HEK293 (cell line): Measurements from ENCODE around the gene RNF223.

Experiments used
- CTCF ChIA-PET: fragments of 350-600 bp; formaldehyde crosslinking; extraction: SDS; loops from one replicate; lab custom pipeline; 2021; ENCODE audit warnings: antibody characterized with exemption; lab: Yijun Ruan, JAX
- POLR2A ChIA-PET: fragments of 300-600 bp; formaldehyde crosslinking; extraction: SDS; loops from one replicate; lab custom pipeline; 2020; ENCODE audit warnings: antibody characterized with exemption, inconsistent platforms; lab: Yijun Ruan, JAX
- H3K27ac ChIP-seq: fragments of 200-500 bp; sonication (Bioruptor generic); 2 replicates; pipeline ENCODE4 v1.5.1; 2014; ENCODE audit warnings: low read depth, low read length, control low read depth, inconsistent platforms; ENCODE audit errors: extremely low read depth
- H3K36me3 ChIP-seq, 2 experiments: fragments of 200-500 bp in 1 of 2; sonication (Bioruptor generic) in 1 of 2; 1 replicate in 1 of 2; 2 replicates in 1 of 2; pipeline ENCODE4 v1.5.1; 2014 to 2017; ENCODE audit warnings: inconsistent platforms in 2 of 2, low read length in 2 of 2; ENCODE audit not compliant: control insufficient read depth in 2 of 2, insufficient read depth in 1 of 2
- H3K4me1 ChIP-seq: fragments of 200-500 bp; sonication (Bioruptor generic); 2 replicates; pipeline ENCODE4 v1.5.1; 2014; ENCODE audit warnings: mild to moderate bottlenecking, low read length, inconsistent platforms; ENCODE audit not compliant: control insufficient read depth, insufficient read depth
- H3K4me3 ChIP-seq: 2 replicates; pipeline ENCODE4 v1.5.1; 2011; ENCODE audit warnings: low read depth, mild to moderate bottlenecking, control low read depth, low read length, moderate library complexity
- H3K9me3 ChIP-seq: fragments of 200-500 bp; sonication (Bioruptor generic); 2 replicates; pipeline ENCODE4 v1.5.1; 2014; ENCODE audit warnings: low read depth, low read length, inconsistent platforms; ENCODE audit not compliant: control insufficient read depth, insufficient read depth
- SCRT1 ChIP-seq: fragments of 450-650 bp; formaldehyde crosslinking; IDR thresholded peaks from 2 replicates; pipeline ENCODE4 v1.5.1; 2016; ENCODE audit warnings: missing biosample characterization, missing genetic modification characterization, borderline replicate concordance
- ZFP3 ChIP-seq: fragments of 450-650 bp; formaldehyde crosslinking; IDR thresholded peaks from 2 replicates; pipeline ENCODE4 v1.5.1; 2016; ENCODE audit warnings: low read depth, missing biosample characterization, missing genetic modification characterization
- ZNF121 ChIP-seq: fragments of 450-650 bp; formaldehyde crosslinking; IDR thresholded peaks from 2 replicates; pipeline ENCODE4 v1.5.1; 2016; ENCODE audit warnings: missing biosample characterization, missing genetic modification characterization
- ZNF140 ChIP-seq: fragments of 450-650 bp; formaldehyde crosslinking; IDR thresholded peaks from 2 replicates; pipeline ENCODE4 v1.5.1; 2016; ENCODE audit warnings: missing biosample characterization, missing genetic modification characterization
- ZNF19 ChIP-seq: fragments of 450-650 bp; formaldehyde crosslinking; IDR thresholded peaks from 2 replicates; pipeline ENCODE4; 2016; ENCODE audit warnings: missing biosample characterization, missing genetic modification characterization, low read depth
- ZNF274 ChIP-seq, 2 experiments: fragments of 200-500 bp in 1 of 2; fragments of 450-650 bp in 1 of 2; sonication (Bioruptor generic) in 1 of 2; formaldehyde crosslinking in 1 of 2; IDR thresholded peaks; 2 replicates each; pipeline versions ENCODE4 v1.5.1 to v1.6.1; 2014 to 2016; ENCODE audit warnings: borderline replicate concordance in 1 of 2, inconsistent platforms in 1 of 2, low read length in 1 of 2, missing biosample characterization in 1 of 2, missing genetic modification characterization in 1 of 2
- ZNF341 ChIP-seq: fragments of 450-650 bp; formaldehyde crosslinking; IDR thresholded peaks from 2 replicates; pipeline ENCODE4; 2016; ENCODE audit warnings: low read depth, missing biosample characterization, missing genetic modification characterization
- ZNF350 ChIP-seq: fragments of 450-650 bp; formaldehyde crosslinking; IDR thresholded peaks from 2 replicates; pipeline ENCODE4 v1.5.0; 2017; ENCODE audit warnings: missing biosample characterization, mild to moderate bottlenecking, missing genetic modification characterization
- ZNF366 ChIP-seq: fragments of 450-650 bp; formaldehyde crosslinking; conservative IDR thresholded peaks from 2 replicates; pipeline ENCODE4 v1.5.1; 2016; ENCODE audit warnings: missing biosample characterization, missing genetic modification characterization
- ZNF394 ChIP-seq: fragments of 450-650 bp; formaldehyde crosslinking; IDR thresholded peaks from 2 replicates; pipeline ENCODE4 v1.5.1; 2016; ENCODE audit warnings: missing biosample characterization, missing genetic modification characterization, mild to moderate bottlenecking, moderate library complexity, borderline replicate concordance
- ZNF529 ChIP-seq: fragments of 450-650 bp; formaldehyde crosslinking; IDR thresholded peaks from 2 replicates; pipeline ENCODE4 v1.5.1; 2017; ENCODE audit warnings: missing genetic modification characterization, missing biosample characterization; ENCODE audit not compliant: insufficient replicate concordance
- TF ChIP-seq, protein P1 (sequence below): fragments of 450-650 bp; formaldehyde crosslinking; IDR thresholded peaks from 2 replicates; pipeline ENCODE4 v1.5.1; 2016; ENCODE audit warnings: missing biosample characterization, missing genetic modification characterization
- TF ChIP-seq, protein P2 (sequence below): fragments of 450-650 bp; formaldehyde crosslinking; IDR thresholded peaks from 2 replicates; pipeline ENCODE4 v1.5.1; 2016; ENCODE audit warnings: missing biosample characterization, missing genetic modification characterization
- TF ChIP-seq, protein P3 (sequence below): fragments of 450-650 bp; formaldehyde crosslinking; IDR thresholded peaks from 2 replicates; pipeline ENCODE4 v1.5.1; 2016; ENCODE audit warnings: missing biosample characterization, missing genetic modification characterization
- TF ChIP-seq, protein P4 (sequence below): fragments of 450-650 bp; formaldehyde crosslinking; IDR thresholded peaks from 2 replicates; pipeline ENCODE4 v1.5.1; 2016; ENCODE audit warnings: missing biosample characterization, missing genetic modification characterization
- TF ChIP-seq, protein P5 (sequence below): fragments of 450-650 bp; formaldehyde crosslinking; IDR thresholded peaks from 2 replicates; pipeline ENCODE4 v1.5.1; 2016; ENCODE audit warnings: missing biosample characterization, missing genetic modification characterization

The RNF223 gene

DNA sequence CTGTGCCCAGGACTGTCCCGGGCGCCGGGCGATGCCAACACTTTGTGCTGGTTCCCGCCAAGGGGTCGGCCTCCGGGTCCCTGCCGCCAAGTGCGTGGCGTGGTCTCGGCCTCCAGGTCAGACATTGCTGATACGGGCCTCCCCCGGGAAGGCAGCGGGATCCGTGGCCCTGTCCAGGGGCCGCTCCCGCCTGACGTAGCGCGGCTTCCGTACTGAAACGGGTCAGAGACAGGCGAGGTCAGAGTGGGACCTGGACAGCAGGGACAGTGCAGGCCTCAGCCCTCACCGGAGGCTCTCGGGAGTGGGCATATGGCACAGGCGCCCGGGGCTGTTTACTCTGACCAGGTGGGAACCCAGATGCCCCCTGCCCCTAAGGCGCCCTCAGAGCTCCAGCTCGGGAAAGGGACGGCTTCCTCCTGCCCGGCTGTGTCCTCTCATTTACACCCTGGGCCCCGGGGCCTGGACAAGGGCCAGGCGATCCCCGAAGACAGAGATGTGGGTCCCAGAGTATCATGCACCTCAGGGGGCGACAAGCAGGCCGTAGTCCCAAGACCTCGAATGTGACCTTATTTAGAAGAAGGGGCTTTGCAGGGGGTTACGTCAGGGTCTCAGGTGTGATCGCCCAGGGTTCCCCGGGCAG lies 8.8 kb upstream of the RNF223 start:
- TF ChIP-seq ZFP3 (tag by site-specific recombination), result no peak
- no peak for TF ChIP-seq ZNF19 (tag by site-specific recombination)
- TF ChIP-seq ZNF529 (tag by site-specific recombination), result no peak
- TF ChIP-seq ZNF350 (tag by site-specific recombination), result no peak
- no peak for TF ChIP-seq ZNF394 (tag by site-specific recombination)
- TF ChIP-seq, protein P1, sequence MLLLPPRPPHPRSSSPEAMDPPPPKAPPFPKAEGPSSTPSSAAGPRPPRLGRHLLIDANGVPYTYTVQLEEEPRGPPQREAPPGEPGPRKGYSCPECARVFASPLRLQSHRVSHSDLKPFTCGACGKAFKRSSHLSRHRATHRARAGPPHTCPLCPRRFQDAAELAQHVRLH (tag by site-specific recombination), result no peak
- no peak for TF ChIP-seq ZNF366 (tag by site-specific recombination)
- TF ChIP-seq ZNF140 (tag by site-specific recombination), result no peak
- no peak for TF ChIP-seq ZNF121
- TF ChIP-seq, protein P2, sequence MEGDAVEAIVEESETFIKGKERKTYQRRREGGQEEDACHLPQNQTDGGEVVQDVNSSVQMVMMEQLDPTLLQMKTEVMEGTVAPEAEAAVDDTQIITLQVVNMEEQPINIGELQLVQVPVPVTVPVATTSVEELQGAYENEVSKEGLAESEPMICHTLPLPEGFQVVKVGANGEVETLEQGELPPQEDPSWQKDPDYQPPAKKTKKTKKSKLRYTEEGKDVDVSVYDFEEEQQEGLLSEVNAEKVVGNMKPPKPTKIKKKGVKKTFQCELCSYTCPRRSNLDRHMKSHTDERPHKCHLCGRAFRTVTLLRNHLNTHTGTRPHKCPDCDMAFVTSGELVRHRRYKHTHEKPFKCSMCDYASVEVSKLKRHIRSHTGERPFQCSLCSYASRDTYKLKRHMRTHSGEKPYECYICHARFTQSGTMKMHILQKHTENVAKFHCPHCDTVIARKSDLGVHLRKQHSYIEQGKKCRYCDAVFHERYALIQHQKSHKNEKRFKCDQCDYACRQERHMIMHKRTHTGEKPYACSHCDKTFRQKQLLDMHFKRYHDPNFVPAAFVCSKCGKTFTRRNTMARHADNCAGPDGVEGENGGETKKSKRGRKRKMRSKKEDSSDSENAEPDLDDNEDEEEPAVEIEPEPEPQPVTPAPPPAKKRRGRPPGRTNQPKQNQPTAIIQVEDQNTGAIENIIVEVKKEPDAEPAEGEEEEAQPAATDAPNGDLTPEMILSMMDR, result no peak
- peaks cover 0 to 5% of the 10 kb centered on the region in 2 experiments; a peak in 1 of 3 replicates for H3K36me3 ChIP-seq
- no peak overlapping the region for H3K4me3 ChIP-seq
- ChIA-PET CTCF (interaction anchor here (0.6 kb wide), 1 partner anchor 55 kb away, joined by 3 read pairs; no protein-coding TSS in a partner anchor), POLR2A (no interaction called here)
- peaks cover 3% of the 10 kb centered on the region; the same call in 1 of the 2 replicates for H3K4me1 ChIP-seq
- H3K9me3 ChIP-seq, result no peaks in the 10 kb centered on the region
- no peak overlapping the region for H3K27ac ChIP-seq

DNA sequence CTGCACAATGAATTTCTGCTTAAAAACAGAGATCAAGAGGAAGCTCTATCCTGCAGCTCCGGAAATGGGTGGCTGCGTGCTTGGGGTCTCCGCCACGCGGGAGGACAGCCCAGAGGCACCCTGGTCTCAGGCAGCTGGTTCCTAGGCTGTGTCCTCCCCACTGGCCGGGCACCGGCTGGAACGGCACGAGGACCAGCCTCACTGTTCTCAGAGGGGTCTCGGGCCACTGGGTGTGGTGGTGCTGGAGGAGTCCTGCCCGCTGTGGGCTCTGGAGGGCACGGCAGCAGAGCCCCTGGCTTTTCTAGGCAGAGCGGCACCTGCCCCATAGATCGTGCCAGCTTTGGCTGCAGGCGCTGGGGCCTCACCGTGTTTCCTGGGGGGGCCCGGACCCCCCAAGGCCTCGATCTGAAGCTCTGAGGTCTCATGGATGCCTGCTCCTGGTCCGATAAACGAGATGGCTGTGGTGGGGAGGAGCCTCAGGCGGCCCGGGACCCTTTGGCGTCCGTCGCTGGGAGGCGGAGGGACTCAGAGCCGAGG lies 8.2 kb upstream of the RNF223 start:
- no peak for TF ChIP-seq SCRT1 (tag by site-specific recombination)
- TF ChIP-seq ZNF274 (IDR thresholded peaks at IDR 0.05; ENCODE audit: low read length), result no peak
- no peak for TF ChIP-seq ZNF274 (tag by site-specific recombination; IDR thresholded peaks at IDR 0.05; ENCODE audit: borderline replicate concordance)
- TF ChIP-seq, all 188 proteins: peak for 0
- no peak overlapping the region for H3K4me3 ChIP-seq
- no peak overlapping the region for H3K27ac ChIP-seq
- H3K4me1 ChIP-seq, result peaks cover 3% of the 10 kb centered on the region; the same call in 1 of the 2 replicates
- H3K36me3 ChIP-seq, result peaks cover 0 to 5% of the 10 kb centered on the region in 2 experiments; a peak in 1 of 3 replicates
- ChIA-PET POLR2A (no interaction called here), CTCF (interaction anchor here (0.7 kb wide), 1 partner anchor 18 kb away, joined by 3 read pairs; no protein-coding TSS in a partner anchor)
- no peaks in the 10 kb centered on the region for H3K9me3 ChIP-seq

DNA sequence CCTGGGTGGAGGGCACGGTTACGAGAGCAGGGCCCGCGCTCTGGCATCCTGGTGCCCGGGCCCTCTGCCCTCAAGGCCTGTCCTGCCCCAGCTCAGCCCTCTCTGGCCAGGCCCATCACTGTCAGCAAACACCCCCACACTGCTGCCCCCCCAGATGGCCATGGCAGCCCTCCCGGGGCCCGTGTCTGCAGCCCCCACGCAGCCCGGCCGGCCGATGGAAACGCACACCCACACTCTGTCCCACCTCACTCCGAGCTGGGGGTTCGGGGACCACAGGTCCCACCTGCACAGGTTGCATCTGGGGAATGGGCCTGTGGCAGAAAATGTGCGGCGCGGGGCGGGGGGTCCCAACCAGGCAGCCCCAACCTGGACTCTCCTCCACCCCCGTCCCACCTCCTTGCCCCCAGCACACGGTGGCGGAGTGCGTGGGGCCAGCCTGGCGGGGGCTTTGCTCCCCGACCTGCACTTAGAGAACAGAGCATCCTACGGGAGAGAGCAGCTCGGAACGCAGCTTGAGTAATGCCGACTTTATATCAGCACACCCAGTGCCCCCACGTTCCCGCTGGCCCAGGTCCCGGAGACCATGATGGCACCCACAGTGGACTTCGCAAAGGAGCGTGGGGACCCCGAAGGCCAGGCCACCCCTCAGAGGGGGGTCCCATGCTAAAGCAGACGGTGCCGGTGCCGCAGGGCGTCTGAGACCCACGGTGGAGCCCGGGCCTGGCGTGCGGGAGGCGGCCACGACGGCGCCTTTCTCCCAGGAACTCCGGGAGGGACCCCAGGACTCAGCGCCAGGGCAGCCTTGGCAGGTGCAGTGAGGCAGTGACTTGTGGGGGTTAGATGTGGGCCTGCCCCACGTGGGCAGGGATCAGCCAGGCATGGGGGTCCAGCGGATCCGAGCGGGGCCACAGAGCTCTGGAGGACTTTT lies 7.5 kb upstream of the RNF223 start:
- H3K9me3 ChIP-seq, result no peaks in the 10 kb centered on the region
- no peak overlapping the region for H3K4me3 ChIP-seq
- ChIA-PET CTCF (interaction anchor here (0.5 to 0.7 kb wide), 2 partner anchors 18 to 97 kb away, joined by 3 to 4 read pairs; no protein-coding TSS in a partner anchor), POLR2A (no interaction called here)
- peaks cover 0 to 3% of the 10 kb centered on the region in 2 experiments; a peak in 1 of 3 replicates for H3K36me3 ChIP-seq
- peaks cover 3% of the 10 kb centered on the region; the same call in 1 of the 2 replicates for H3K4me1 ChIP-seq
- no peak overlapping the region for H3K27ac ChIP-seq
- TF ChIP-seq, protein P3, sequence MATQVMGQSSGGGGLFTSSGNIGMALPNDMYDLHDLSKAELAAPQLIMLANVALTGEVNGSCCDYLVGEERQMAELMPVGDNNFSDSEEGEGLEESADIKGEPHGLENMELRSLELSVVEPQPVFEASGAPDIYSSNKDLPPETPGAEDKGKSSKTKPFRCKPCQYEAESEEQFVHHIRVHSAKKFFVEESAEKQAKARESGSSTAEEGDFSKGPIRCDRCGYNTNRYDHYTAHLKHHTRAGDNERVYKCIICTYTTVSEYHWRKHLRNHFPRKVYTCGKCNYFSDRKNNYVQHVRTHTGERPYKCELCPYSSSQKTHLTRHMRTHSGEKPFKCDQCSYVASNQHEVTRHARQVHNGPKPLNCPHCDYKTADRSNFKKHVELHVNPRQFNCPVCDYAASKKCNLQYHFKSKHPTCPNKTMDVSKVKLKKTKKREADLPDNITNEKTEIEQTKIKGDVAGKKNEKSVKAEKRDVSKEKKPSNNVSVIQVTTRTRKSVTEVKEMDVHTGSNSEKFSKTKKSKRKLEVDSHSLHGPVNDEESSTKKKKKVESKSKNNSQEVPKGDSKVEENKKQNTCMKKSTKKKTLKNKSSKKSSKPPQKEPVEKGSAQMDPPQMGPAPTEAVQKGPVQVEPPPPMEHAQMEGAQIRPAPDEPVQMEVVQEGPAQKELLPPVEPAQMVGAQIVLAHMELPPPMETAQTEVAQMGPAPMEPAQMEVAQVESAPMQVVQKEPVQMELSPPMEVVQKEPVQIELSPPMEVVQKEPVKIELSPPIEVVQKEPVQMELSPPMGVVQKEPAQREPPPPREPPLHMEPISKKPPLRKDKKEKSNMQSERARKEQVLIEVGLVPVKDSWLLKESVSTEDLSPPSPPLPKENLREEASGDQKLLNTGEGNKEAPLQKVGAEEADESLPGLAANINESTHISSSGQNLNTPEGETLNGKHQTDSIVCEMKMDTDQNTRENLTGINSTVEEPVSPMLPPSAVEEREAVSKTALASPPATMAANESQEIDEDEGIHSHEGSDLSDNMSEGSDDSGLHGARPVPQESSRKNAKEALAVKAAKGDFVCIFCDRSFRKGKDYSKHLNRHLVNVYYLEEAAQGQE (tag by site-specific recombination), result no peak
- TF ChIP-seq ZNF341 (tag by site-specific recombination), result no peak
- TF ChIP-seq, protein P4, sequence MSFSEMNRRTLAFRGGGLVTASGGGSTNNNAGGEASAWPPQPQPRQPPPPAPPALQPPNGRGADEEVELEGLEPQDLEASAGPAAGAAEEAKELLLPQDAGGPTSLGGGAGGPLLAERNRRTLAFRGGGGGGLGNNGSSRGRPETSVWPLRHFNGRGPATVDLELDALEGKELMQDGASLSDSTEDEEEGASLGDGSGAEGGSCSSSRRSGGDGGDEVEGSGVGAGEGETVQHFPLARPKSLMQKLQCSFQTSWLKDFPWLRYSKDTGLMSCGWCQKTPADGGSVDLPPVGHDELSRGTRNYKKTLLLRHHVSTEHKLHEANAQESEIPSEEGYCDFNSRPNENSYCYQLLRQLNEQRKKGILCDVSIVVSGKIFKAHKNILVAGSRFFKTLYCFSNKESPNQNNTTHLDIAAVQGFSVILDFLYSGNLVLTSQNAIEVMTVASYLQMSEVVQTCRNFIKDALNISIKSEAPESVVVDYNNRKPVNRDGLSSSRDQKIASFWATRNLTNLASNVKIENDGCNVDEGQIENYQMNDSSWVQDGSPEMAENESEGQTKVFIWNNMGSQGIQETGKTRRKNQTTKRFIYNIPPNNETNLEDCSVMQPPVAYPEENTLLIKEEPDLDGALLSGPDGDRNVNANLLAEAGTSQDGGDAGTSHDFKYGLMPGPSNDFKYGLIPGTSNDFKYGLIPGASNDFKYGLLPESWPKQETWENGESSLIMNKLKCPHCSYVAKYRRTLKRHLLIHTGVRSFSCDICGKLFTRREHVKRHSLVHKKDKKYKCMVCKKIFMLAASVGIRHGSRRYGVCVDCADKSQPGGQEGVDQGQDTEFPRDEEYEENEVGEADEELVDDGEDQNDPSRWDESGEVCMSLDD (tag by site-specific recombination), result peak; percentile 46; the same call in 1 of the 2 replicates
- TF ChIP-seq, protein P5, sequence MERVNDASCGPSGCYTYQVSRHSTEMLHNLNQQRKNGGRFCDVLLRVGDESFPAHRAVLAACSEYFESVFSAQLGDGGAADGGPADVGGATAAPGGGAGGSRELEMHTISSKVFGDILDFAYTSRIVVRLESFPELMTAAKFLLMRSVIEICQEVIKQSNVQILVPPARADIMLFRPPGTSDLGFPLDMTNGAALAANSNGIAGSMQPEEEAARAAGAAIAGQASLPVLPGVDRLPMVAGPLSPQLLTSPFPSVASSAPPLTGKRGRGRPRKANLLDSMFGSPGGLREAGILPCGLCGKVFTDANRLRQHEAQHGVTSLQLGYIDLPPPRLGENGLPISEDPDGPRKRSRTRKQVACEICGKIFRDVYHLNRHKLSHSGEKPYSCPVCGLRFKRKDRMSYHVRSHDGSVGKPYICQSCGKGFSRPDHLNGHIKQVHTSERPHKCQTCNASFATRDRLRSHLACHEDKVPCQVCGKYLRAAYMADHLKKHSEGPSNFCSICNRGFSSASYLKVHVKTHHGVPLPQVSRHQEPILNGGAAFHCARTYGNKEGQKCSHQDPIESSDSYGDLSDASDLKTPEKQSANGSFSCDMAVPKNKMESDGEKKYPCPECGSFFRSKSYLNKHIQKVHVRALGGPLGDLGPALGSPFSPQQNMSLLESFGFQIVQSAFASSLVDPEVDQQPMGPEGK (tag by site-specific recombination), result peak; percentile 33; the same call in 1 of the 2 replicates
